Measurements from ENCODE around the gene CCDC102A.

CCDC102A gene

DNA sequence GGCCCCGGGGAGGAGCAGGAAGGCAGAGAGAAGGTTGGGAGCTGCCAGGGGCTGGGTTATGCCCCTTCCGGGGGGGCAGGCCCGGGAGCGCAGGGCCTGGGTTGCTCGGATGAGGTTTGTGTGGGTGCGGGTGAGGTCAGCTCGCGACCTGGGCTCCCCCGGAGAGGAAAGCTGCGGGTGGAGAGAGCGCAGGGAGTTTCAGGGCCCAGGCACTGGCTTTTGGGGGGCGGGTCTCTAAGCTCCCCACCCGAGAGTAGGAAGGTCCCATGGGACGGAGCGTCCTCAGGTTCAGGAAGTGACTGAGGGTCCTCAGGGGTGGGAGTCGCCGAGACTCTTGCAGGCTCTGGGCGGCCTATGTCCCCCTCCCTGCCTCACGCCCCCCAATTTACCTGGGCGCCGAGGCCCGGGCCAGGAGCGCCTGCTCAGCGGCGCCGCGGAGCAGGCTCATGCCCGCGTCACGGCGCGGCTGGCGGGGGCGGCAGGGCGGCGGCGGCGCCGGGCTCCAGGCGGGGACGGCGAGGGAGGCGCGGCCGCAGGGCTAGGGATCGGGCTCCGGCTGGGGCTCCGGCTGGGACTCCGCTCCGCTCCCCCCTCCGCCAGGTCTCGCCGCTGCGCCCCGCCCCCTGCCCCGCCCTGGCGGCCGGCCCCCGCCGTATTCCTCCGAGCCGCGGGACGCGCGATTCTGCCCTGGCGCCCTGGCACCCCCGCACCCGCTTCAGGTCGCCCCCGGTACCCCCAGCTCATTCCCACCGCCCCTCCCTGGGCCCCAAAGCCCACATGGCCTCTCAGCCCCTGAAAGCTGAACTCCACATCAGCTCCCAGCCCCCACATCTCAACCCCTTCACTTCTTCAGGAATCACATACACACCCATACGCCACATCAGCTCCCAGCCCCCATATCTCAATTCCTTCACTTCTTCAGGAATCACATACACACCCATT, 50.2 kb downstream of the CCDC102A start, which contains the start of gene DOK4:
DOK4 (minus strand) TSS at position 578 of the 942 bp plus-strand sequence. CDS start 6,986 bp downstream, outside the sequence.
- no peaks in the 10 kb centered on the region for H3K9me3 ChIP-seq (ENCODE audit: control insufficient read depth in 1 of 2, low read length in 2 of 2)
- peak within 1 kb of the TSS; percentile 45 for H3K27ac ChIP-seq (ENCODE audit: low read length)
- H3K4me1 ChIP-seq (ENCODE audit: control insufficient read depth in 1 of 2, insufficient read depth in 2 of 2, low read length in 2 of 2), result peaks cover 0 to 17% of the 10 kb centered on the region in 2 donors

DNA sequence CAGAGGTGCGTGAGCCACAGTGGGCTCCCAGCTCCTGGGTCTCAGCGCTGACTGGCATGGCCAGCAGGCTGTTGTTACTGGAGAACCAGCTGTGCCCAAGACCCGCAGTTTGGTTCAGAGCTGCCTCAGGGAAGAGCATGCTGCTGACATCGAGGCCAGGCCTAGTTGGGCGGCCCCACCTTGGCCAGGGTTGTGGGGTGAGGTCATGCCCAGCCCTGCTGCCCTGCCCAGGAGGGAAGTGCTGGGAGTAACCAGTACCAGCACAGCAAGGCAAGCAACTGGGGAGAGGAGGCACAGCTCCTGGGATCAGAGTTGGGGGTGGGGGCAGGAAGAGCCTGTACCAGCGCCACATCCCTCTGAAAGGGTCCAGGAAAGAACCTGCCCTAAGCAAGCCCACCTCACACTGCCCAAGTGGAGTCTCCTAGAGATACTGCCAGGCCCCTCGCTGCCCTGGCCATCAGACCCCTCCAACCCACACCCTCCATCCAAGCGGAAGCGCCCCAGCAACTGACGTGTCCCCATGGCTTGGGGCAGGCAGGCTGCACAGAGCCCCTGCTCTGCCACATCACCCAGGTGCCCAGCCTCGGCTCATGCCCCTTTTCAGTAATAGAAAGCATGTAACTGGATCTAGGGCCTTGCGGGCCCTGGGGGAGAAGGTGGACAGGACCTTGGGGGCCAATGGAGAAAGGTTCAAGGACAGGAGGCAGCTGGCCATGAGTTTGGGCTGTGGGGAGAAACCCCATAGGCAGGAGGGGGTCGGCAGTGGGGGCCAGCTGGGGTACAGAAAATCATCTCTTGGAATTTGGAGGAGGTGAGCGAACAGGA, 51.1 kb downstream of the CCDC102A start:
- peak overlapping the region; percentile 45 for H3K27ac ChIP-seq (ENCODE audit: low read length)
- peak overlapping the region; percentile 57 to 83 for H3K4me3 ChIP-seq (ENCODE audit: low read depth in 1 of 2, low read length in 2 of 2)
- no peaks in the 10 kb centered on the region for H3K36me3 ChIP-seq (ENCODE audit: control insufficient read depth in 1 of 2, insufficient read depth in 2 of 2, low read length in 2 of 2)
- peaks cover 0 to 20% of the 10 kb centered on the region in 2 donors for H3K4me1 ChIP-seq (ENCODE audit: control insufficient read depth in 1 of 2, insufficient read depth in 2 of 2, low read length in 2 of 2)
- H3K27me3 ChIP-seq (ENCODE audit: low read depth, low read length), result no peaks in the 10 kb centered on the region
- no peaks in the 10 kb centered on the region for H3K9me3 ChIP-seq (ENCODE audit: control insufficient read depth in 1 of 2, low read length in 2 of 2)

More for the DNA sequence above, 50.2 kb downstream of the CCDC102A start, which contains the start of gene DOK4:
- Histone ChIP-seq H3K27me3 (ENCODE audit: low read depth, low read length) (no peaks in the 10 kb centered on the region), H3K36me3 (ENCODE audit: control insufficient read depth in 1 of 2, insufficient read depth in 2 of 2, low read length in 2 of 2) (no peaks in the 10 kb centered on the region), H3K4me3 (ENCODE audit: low read depth in 1 of 2, low read length in 2 of 2) (peak within 1 kb of the TSS; percentile 57 to 83)

GRCh38 chr16:57484515-57485005, 51.8 kb downstream of the CCDC102A start:
- Histone ChIP-seq H3K27ac (ENCODE audit: low read length) (no peak overlapping the region), H3K9me3 (ENCODE audit: control insufficient read depth in 1 of 2, low read length in 2 of 2) (no peaks in the 10 kb centered on the region), H3K4me3 (ENCODE audit: low read depth in 1 of 2, low read length in 2 of 2) (no peak overlapping the region), H3K27me3 (ENCODE audit: low read depth, low read length) (no peaks in the 10 kb centered on the region), H3K4me1 (ENCODE audit: control insufficient read depth in 1 of 2, insufficient read depth in 2 of 2, low read length in 2 of 2) (peaks cover 0 to 26% of the 10 kb centered on the region in 2 donors), H3K36me3 (ENCODE audit: control insufficient read depth in 1 of 2, insufficient read depth in 2 of 2, low read length in 2 of 2) (no peaks in the 10 kb centered on the region)

DNA sequence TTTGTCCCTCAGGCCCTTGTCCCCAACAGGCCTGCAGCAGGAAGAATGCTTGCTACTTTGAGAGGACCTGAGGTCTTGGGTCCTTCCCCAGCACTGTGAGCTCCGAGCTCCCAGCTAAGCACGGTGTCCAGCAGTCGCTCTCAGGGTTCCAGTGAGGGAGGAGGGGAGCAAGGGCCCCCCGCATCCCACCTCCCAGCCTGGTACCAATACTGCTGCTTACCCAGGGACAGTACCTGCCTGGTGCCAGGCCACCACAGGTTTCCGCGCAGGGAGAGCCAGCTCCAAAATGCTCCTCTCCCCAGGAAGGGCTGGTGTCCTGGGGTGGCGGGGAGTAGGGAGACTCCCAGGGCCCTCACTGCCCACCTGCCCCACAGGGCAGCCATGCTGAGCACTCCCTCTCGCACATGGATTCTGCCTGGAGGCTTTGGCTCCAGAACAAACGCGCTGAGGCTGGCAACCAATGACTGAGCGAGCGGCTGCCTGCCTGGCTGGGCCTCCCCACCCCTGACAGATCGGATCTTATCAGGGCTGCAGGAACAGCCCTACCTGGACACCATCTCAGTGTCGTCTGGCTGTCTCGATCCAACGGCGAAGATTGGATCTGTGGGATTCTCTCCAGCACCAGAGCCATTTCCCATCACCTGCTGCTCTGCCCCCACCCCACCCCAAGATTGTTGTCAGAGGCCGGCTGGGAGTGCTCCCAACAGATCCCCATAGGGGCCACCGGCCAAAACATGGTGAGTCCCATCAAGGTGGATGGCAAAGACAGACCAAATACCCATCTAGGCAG, 52.5 kb downstream of the CCDC102A start:
- H3K9me3 ChIP-seq (ENCODE audit: control insufficient read depth in 1 of 2, low read length in 2 of 2), result no peaks in the 10 kb centered on the region
- H3K4me1 ChIP-seq (ENCODE audit: control insufficient read depth in 1 of 2, insufficient read depth in 2 of 2, low read length in 2 of 2), result peaks cover 0 to 26% of the 10 kb centered on the region in 2 donors
- no peaks in the 10 kb centered on the region for H3K36me3 ChIP-seq (ENCODE audit: control insufficient read depth in 1 of 2, insufficient read depth in 2 of 2, low read length in 2 of 2)
- H3K27ac ChIP-seq (ENCODE audit: low read length), result no peak overlapping the region
- no peak overlapping the region for H3K4me3 ChIP-seq (ENCODE audit: low read depth in 1 of 2, low read length in 2 of 2)
- H3K27me3 ChIP-seq (ENCODE audit: low read depth, low read length), result no peaks in the 10 kb centered on the region

DNA sequence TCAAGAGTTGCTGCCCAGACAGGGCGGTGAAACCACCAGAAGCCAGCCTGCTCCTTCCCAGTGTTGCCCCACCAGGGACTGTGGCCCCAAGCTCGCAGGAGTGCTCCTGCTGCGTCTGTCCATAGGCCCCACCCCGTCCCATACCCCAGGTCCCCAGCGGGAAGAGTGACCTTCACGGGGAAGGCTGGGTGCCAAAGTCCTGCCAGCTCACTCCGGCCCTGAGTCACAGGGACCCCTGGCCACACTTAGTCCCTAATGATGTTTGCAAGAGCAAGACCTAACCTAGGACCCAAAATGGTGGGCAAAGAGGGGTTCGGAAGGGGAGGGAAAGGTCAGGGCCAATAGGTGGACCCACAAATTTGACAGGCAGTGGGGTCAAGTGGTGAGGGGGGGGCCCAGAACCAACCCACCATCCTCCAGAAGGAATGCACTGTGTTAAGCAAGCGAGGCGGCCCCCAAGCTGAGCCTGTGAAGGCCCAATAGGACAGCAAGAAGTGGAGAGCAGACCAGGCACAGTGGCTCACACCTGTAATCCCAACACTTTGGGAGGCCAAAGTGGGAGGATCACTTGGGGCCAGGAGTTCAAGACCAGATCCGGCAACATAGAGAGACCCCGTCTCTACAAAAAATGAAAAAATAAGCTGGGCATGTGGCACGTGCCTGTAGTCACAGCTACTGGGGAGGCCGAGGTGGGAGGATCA, 53.4 kb downstream of the CCDC102A start:
- Histone ChIP-seq H3K27me3 (ENCODE audit: low read depth, low read length) (no peaks in the 10 kb centered on the region), H3K4me3 (ENCODE audit: low read depth in 1 of 2, low read length in 2 of 2) (no peak overlapping the region), H3K36me3 (ENCODE audit: control insufficient read depth in 1 of 2, insufficient read depth in 2 of 2, low read length in 2 of 2) (no peaks in the 10 kb centered on the region), H3K4me1 (ENCODE audit: control insufficient read depth in 1 of 2, insufficient read depth in 2 of 2, low read length in 2 of 2) (peaks cover 0 to 26% of the 10 kb centered on the region in 2 donors), H3K9me3 (ENCODE audit: control insufficient read depth in 1 of 2, low read length in 2 of 2) (no peaks in the 10 kb centered on the region), H3K27ac (ENCODE audit: low read length) (no peak overlapping the region)

- Histone ChIP-seq H3K4me3 (ENCODE audit: low read depth in 1 of 2, low read length in 2 of 2) (no peak overlapping the region), H3K27ac (ENCODE audit: low read length) (no peak overlapping the region), H3K27me3 (ENCODE audit: low read depth, low read length) (no peaks in the 10 kb centered on the region), H3K9me3 (ENCODE audit: control insufficient read depth in 1 of 2, low read length in 2 of 2) (no peaks in the 10 kb centered on the region), H3K4me1 (ENCODE audit: control insufficient read depth in 1 of 2, insufficient read depth in 2 of 2, low read length in 2 of 2) (peaks cover 0 to 20% of the 10 kb centered on the region in 2 donors), H3K36me3 (ENCODE audit: control insufficient read depth in 1 of 2, insufficient read depth in 2 of 2, low read length in 2 of 2) (no peaks in the 10 kb centered on the region)
Observed at GRCh38 chr16:57481421-57481820, 55.0 kb downstream of the CCDC102A start.

DNA sequence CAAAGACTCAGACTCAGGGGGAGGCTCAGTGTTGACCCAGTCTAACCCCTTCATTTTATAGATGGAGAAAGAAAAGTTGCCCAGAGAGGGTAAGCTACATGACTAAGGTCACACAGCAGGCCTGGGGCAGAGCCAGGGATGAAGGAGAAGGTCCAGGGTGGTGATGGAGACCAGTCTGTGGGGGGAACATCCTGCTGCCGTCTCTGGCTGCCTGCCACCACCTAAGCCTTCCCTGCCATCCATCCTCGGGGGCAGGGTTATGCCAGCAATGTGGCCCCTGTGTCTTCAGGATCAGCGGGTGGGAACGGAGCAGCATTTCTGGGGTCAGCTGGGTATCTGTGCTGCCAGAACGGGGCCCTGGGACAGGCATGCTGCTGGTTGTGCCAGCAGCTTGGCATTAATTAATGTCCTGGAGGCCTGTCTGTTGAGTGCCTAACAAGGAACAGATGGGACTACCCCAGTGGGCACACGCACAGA, 55.6 kb downstream of the CCDC102A start:
- Histone ChIP-seq H3K9me3 (ENCODE audit: control insufficient read depth in 1 of 2, low read length in 2 of 2) (no peaks in the 10 kb centered on the region), H3K27me3 (ENCODE audit: low read depth, low read length) (no peaks in the 10 kb centered on the region), H3K36me3 (ENCODE audit: control insufficient read depth in 1 of 2, insufficient read depth in 2 of 2, low read length in 2 of 2) (no peaks in the 10 kb centered on the region), H3K27ac (ENCODE audit: low read length) (no peak overlapping the region), H3K4me1 (ENCODE audit: control insufficient read depth in 1 of 2, insufficient read depth in 2 of 2, low read length in 2 of 2) (peaks cover 0 to 21% of the 10 kb centered on the region in 2 donors), H3K4me3 (ENCODE audit: low read depth in 1 of 2, low read length in 2 of 2) (no peak overlapping the region)

GRCh38 chr16:57479976-57480753, 56.2 kb downstream of the CCDC102A start:
- no peaks in the 10 kb centered on the region for H3K9me3 ChIP-seq (ENCODE audit: control insufficient read depth in 1 of 2, low read length in 2 of 2)
- H3K27me3 ChIP-seq (ENCODE audit: low read depth, low read length), result no peaks in the 10 kb centered on the region
- no peaks in the 10 kb centered on the region for H3K36me3 ChIP-seq (ENCODE audit: control insufficient read depth in 1 of 2, insufficient read depth in 2 of 2, low read length in 2 of 2)
- peak overlapping the region; percentile 54 for H3K27ac ChIP-seq (ENCODE audit: low read length)
- peak overlapping the region; percentile 54 to 66 for H3K4me3 ChIP-seq (ENCODE audit: low read depth in 1 of 2, low read length in 2 of 2)
- peaks cover 0 to 15% of the 10 kb centered on the region in 2 donors for H3K4me1 ChIP-seq (ENCODE audit: control insufficient read depth in 1 of 2, insufficient read depth in 2 of 2, low read length in 2 of 2)

DNA sequence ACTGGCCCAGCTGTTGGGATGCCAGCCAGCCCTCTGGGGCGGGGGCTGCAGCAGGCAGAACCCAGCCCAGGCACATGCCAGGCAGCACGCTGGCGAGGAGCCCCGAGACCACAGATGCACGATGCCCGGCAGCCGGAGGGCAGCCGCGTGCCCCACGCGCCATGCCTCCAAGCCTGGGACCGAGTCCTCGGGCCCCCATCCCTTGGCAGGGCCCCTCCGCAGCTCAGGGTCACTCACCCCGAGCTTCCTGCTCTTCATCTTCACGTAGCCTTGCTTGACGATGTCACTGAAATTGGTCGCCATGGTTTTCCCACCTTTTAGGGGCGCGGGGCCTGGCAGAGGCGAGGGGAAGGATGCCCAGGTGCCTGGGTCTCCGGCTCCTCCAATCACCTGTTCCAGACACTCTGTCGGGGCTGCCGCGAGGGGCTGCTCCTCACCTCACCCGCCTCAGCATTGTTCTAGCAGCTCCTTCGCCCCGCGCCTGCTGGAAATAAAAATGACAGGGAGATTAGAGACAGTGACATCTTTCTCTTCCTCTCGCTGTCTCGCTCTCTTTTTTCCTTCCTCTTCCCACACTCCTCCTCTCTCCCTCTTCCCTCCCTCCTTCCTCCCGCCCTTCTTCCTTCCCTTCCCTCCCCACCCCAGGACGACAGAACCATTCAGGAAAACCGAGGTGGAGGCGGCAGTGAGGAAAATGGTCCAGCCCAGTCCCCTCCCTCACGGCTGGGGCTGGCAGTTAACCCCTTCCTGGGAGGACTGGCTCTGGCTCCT, 57.0 kb downstream of the CCDC102A start:
- Histone ChIP-seq H3K27ac (ENCODE audit: low read length) (peak overlapping the region; percentile 54), H3K4me1 (ENCODE audit: control insufficient read depth in 1 of 2, insufficient read depth in 2 of 2, low read length in 2 of 2) (peaks cover 0 to 15% of the 10 kb centered on the region in 2 donors), H3K9me3 (ENCODE audit: control insufficient read depth in 1 of 2, low read length in 2 of 2) (no peaks in the 10 kb centered on the region), H3K36me3 (ENCODE audit: control insufficient read depth in 1 of 2, insufficient read depth in 2 of 2, low read length in 2 of 2) (peaks cover 3 to 6% of the 10 kb centered on the region in 2 donors), H3K27me3 (ENCODE audit: low read depth, low read length) (no peaks in the 10 kb centered on the region), H3K4me3 (ENCODE audit: low read depth in 1 of 2, low read length in 2 of 2) (peak overlapping the region; percentile 54 to 66)

Data from muscle layer of duodenum (tissue), 2 donors.